Lower lobe of right lung (tissue), 2 donors: ENCODE measurements around the gene FOXP1. TPM values are rescaled to one million over a fixed set of nuclear protein-coding genes. Genes with fewer than 3 reads are reported as not detected.

Experiments used
- ATAC-seq, 2 donors: fragments of 200-7000 bp; cut with Tn5 transposase; one replicate each; pipeline ENCODE4 v1.9.1; 2020 to 2022; ENCODE audit warnings: mild to moderate bottlenecking in 2 of 2, moderate library complexity in 2 of 2
- DNase-seq: peaks from one replicate; pipeline ENCODE4 v3.0.0-alpha.2; 2020
- H3K27ac ChIP-seq: fragments of 200-600 bp; one replicate; pipeline ENCODE4 v1.8.0; 2022
- H3K27me3 ChIP-seq: fragments of 200-600 bp; one replicate; pipeline ENCODE4 v1.8.0; 2022; ENCODE audit warnings: low read depth
- H3K36me3 ChIP-seq: fragments of 200-600 bp; one replicate; pipeline ENCODE4 v1.8.0; 2022; ENCODE audit warnings: mild to moderate bottlenecking
- H3K4me1 ChIP-seq: fragments of 200-600 bp; one replicate; pipeline ENCODE4 v1.8.0; 2022
- H3K4me3 ChIP-seq: fragments of 200-600 bp; one replicate; pipeline ENCODE4 v1.8.0; 2022; ENCODE audit warnings: mild to moderate bottlenecking
- H3K9me3 ChIP-seq: fragments of 200-600 bp; one replicate; pipeline ENCODE4 v1.8.0; 2022
- CTCF ChIP-seq: fragments of 200-600 bp; IDR thresholded peaks from one replicate; pipeline ENCODE4 v1.8.0; 2022; ENCODE audit warnings: antibody characterized with exemption, mild to moderate bottlenecking
- intact Hi-C: fragments of 100-400 bp; cut with DNase I; formaldehyde crosslinking; loops from one replicate; pipeline ENCODE4 v1.11.0; 2022
- long read RNA-seq: library from polyadenylated mRNA; unstranded; transcript quantifications from one replicate; pipeline ENCODE4 v2.0.0, GENCODE V29; 2021
- total RNA-seq: library from RNA; stranded (reverse); fragmentation: NEBNext Ultra II Directional; extraction: Animal tissue kit (Norgen Biotek cat#: 25700); gene quantifications from one replicate; pipeline ENCODE4 v1.2.1, GENCODE V29; 2021
- donor health status: DM: no; HTN: yes; CAD: no; lungs with severe emphysema.

Gene FOXP1
- total RNA-seq, result 138 TPM
- long read RNA-seq, transcript FOXP1-244 (16 exons, 2,782 nt), result minor isoform, 5 of 105 reads
- long read RNA-seq, transcript FOXP1-265 (16 exons, 2,405 nt), result minor isoform, 8 of 105 reads
- long read RNA-seq, transcript FOXP1-259 (21 exons, 3,103 nt), result minor isoform, 8 of 105 reads
- long read RNA-seq, transcript FOXP1-273 (15 exons, 1,948 nt), result major isoform, 14 of 105 reads
- long read RNA-seq, partial matches to known transcripts, result 16 of 105 reads
- long read RNA-seq, other reads (novel, unspliced or antisense), result 45 of 105 reads

GRCh38 chr3:71583566-71584393 lies at the start of gene FOXP1:
Gene FOXP1, minus strand, starts transcription at chr3:71583728. Its CDS starts 385,347 bp downstream, at chr3:71198381.
- Histone ChIP-seq H3K27ac (peak within 1 kb of the TSS; percentile 93), H3K9me3 (no peaks in the 10 kb centered on the region), H3K36me3 (no peaks in the 10 kb centered on the region), H3K27me3 (no peaks in the 10 kb centered on the region), H3K4me3 (peak within 1 kb of the TSS; percentile 85), H3K4me1 (peaks cover 46% of the 10 kb centered on the region)
- DNase-seq (peak; percentile 87), ATAC-seq (peak; percentile 82 to 88)
- intact Hi-C loops, result no loop called here
- no peak for TF ChIP-seq CTCF

GRCh38 chr3:71629711-71630110 lies 46.2 kb upstream of the FOXP1 start:
- no peak for TF ChIP-seq CTCF
- DNase-seq (peak; percentile 46), ATAC-seq (peak; percentile 52 to 80)
- Histone ChIP-seq H3K9me3 (no peaks in the 10 kb centered on the region), H3K27ac (no peak overlapping the region), H3K27me3 (no peaks in the 10 kb centered on the region), H3K4me3 (no peak overlapping the region), H3K36me3 (no peaks in the 10 kb centered on the region), H3K4me1 (peaks cover 13% of the 10 kb centered on the region)
- intact Hi-C loops, result no loop called here

- Histone ChIP-seq H3K4me1 (peaks cover 13% of the 10 kb centered on the region), H3K9me3 (no peaks in the 10 kb centered on the region), H3K27ac (no peak overlapping the region), H3K4me3 (no peak overlapping the region), H3K36me3 (no peaks in the 10 kb centered on the region), H3K27me3 (no peaks in the 10 kb centered on the region)
- no peak for DNase-seq
- intact Hi-C loops, result no loop called here
- no peak for TF ChIP-seq CTCF
- no peak for ATAC-seq
These were observed 45.8 kb upstream of the FOXP1 start for GRCh38 chr3:71629289-71629688.

- H3K27me3 ChIP-seq, result no peaks in the 10 kb centered on the region
- H3K4me3 ChIP-seq, result no peak overlapping the region
- H3K9me3 ChIP-seq, result no peaks in the 10 kb centered on the region
- H3K27ac ChIP-seq, result no peak overlapping the region
- TF ChIP-seq CTCF, result no peak
- intact Hi-C loops, result no loop called here
- ATAC-seq (no peak), DNase-seq (no peak)
- peaks cover 13% of the 10 kb centered on the region for H3K4me1 ChIP-seq
- no peaks in the 10 kb centered on the region for H3K36me3 ChIP-seq
These were observed 45.0 kb upstream of the FOXP1 start for GRCh38 chr3:71628522-71628921.

GRCh38 chr3:71625676-71626075 lies 42.1 kb upstream of the FOXP1 start:
- H3K27me3 ChIP-seq, result no peaks in the 10 kb centered on the region
- no peak for ATAC-seq
- H3K4me3 ChIP-seq, result no peak overlapping the region
- no peaks in the 10 kb centered on the region for H3K36me3 ChIP-seq
- intact Hi-C loops, result no loop called here
- H3K9me3 ChIP-seq, result no peaks in the 10 kb centered on the region
- peaks cover 13% of the 10 kb centered on the region for H3K4me1 ChIP-seq
- TF ChIP-seq CTCF, result no peak
- no peak overlapping the region for H3K27ac ChIP-seq
- no peak for DNase-seq
